Keratinocyte (primary cell): ENCODE data around the gene OSGIN1.

Source experiments
- CTCF ChIP-seq, 3 experiments: IDR thresholded peaks in 1 of 3; conservative IDR thresholded peaks in 1 of 3; optimal IDR thresholded peaks in 1 of 3; 2 replicates in 2 of 3; 3 replicates in 1 of 3; pipeline versions ENCODE3 to v1.5.1; 2011; ENCODE audit warnings: low read length in 3 of 3, mild to moderate bottlenecking in 3 of 3, moderate library complexity in 2 of 3, control low read depth in 1 of 3, inconsistent platforms in 1 of 3; ENCODE audit not compliant: insufficient read depth in 2 of 3; ENCODE audit errors: extremely low read depth in 1 of 3
- EZH2 ChIP-seq: IDR thresholded peaks from one replicate; pipeline ENCODE4 v1.6.1; 2012; ENCODE audit warnings: inconsistent platforms, mild to moderate bottlenecking, low read length, moderate library complexity

- no peak for TF ChIP-seq CTCF (optimal IDR thresholded peaks at IDR 0.05 in 1 of 3, IDR thresholded peaks at IDR 0.05 in 1 of 3, conservative IDR thresholded peaks at IDR 0.05 in 1 of 3; ENCODE audit: extremely low read depth in 1 of 3, insufficient read depth in 2 of 3, low read length in 3 of 3)
- TF ChIP-seq EZH2 = no peak
Observed at GRCh38 chr16:83994087-83994486, 41.0 kb downstream of the OSGIN1 start.
